Loucy (cell line): ENCODE measurements around the gene AMIGO2.
"Not testable (repeated sequence)": the region's sequence is repeated elsewhere in the genome, so short reads cannot be mapped to it uniquely, and the experiment has no call there.

Experiments used
- H2AFZ ChIP-seq: fragments of 200-600 bp; sonication (generic); 2 replicates; pipeline ENCODE4 v1.6.0; 2016; ENCODE audit warnings: antibody characterized with exemption, mild to moderate bottlenecking, low read length, moderate library complexity
- H3F3A ChIP-seq: fragments of 200-600 bp; 2 replicates; pipeline ENCODE4 v1.6.0; 2016; ENCODE audit warnings: antibody characterized with exemption, low read depth, mild to moderate bottlenecking
- H3K27me3 ChIP-seq: fragments of 200-600 bp; sonication (generic); 2 replicates; pipeline ENCODE4 v1.6.1; 2014; ENCODE audit warnings: low read length, mild to moderate bottlenecking; ENCODE audit not compliant: insufficient read depth, poor library complexity, severe bottlenecking
- H3K36me3 ChIP-seq: fragments of 200-600 bp; sonication (generic); 2 replicates; pipeline ENCODE4 v1.6.1; 2016; ENCODE audit warnings: low read length; ENCODE audit not compliant: insufficient read depth
- H3K4me1 ChIP-seq: fragments of 200-600 bp; sonication (generic); 2 replicates; pipeline ENCODE4 v1.5.1; 2014; ENCODE audit warnings: low read length, mild to moderate bottlenecking; ENCODE audit not compliant: insufficient read depth, poor library complexity, severe bottlenecking
- H3K4me2 ChIP-seq: fragments of 200-600 bp; sonication (generic); 2 replicates; pipeline ENCODE4 v1.6.0; 2014; ENCODE audit warnings: antibody characterized with exemption, low read length, low read depth, mild to moderate bottlenecking; ENCODE audit not compliant: poor library complexity, severe bottlenecking
- H3K4me3 ChIP-seq: fragments of 200-600 bp; sonication (generic); 2 replicates; pipeline ENCODE4 v1.5.1; 2014; ENCODE audit warnings: low read length, mild to moderate bottlenecking, mixed read lengths; ENCODE audit not compliant: poor library complexity, severe bottlenecking
- H3K79me2 ChIP-seq: fragments of 200-600 bp; sonication (generic); 2 replicates; pipeline ENCODE4 v1.6.1; 2014; ENCODE audit warnings: low read length; ENCODE audit not compliant: insufficient read depth
- H3K9ac ChIP-seq: fragments of 200-600 bp; sonication (generic); 2 replicates; pipeline ENCODE4 v1.6.0; 2014; ENCODE audit warnings: mild to moderate bottlenecking, low read depth, low read length, moderate library complexity; ENCODE audit not compliant: poor library complexity, severe bottlenecking
- H3K9me2 ChIP-seq: fragments of 200-600 bp; sonication (generic); replicated peaks from 2 replicates; pipeline ENCODE4 v1.6.1; 2016; ENCODE audit warnings: low read depth, low read length, mixed read lengths
- H3K9me3 ChIP-seq: fragments of 200-600 bp; sonication (generic); 2 replicates; pipeline ENCODE4 v1.6.1; 2014; ENCODE audit warnings: mild to moderate bottlenecking, antibody characterized with exemption, low read length, low read depth; ENCODE audit not compliant: insufficient read depth
- H4K20me1 ChIP-seq: fragments of 200-600 bp; sonication (generic); 2 replicates; pipeline ENCODE4 v1.6.0; 2014; ENCODE audit warnings: antibody characterized with exemption, low read length, mild to moderate bottlenecking; ENCODE audit not compliant: insufficient read depth, poor library complexity, severe bottlenecking
- EZH2phosphoT487 ChIP-seq: fragments of 200-600 bp; IDR thresholded peaks from 2 replicates; pipeline ENCODE4 v1.6.1; 2018; ENCODE audit warnings: antibody characterized with exemption, mild to moderate bottlenecking, moderate library complexity, borderline replicate concordance
- TF ChIP-seq, protein P1 (sequence below): fragments of 200-600 bp; sonication (generic); conservative IDR thresholded peaks from 2 replicates; pipeline ENCODE4 v1.5.1; 2014; ENCODE audit warnings: mild to moderate bottlenecking, antibody characterized with exemption, low read length

AMIGO2 gene

GRCh38 chr12:47053961-47054360 lies 25.8 kb downstream of the AMIGO2 start:
- peaks cover 10% of the 10 kb centered on the region for H3K27me3 ChIP-seq
- H3K9me2 ChIP-seq: no peaks in the 10 kb centered on the region
- H3F3A ChIP-seq: no peaks in the 10 kb centered on the region
- no peak overlapping the region for H3K4me3 ChIP-seq
- H2AFZ ChIP-seq: no peak overlapping the region
- no peaks in the 10 kb centered on the region for H3K36me3 ChIP-seq
- no peaks in the 10 kb centered on the region for H4K20me1 ChIP-seq
- no peaks in the 10 kb centered on the region; the same call in 1 of the 2 replicates for H3K9me3 ChIP-seq
- no peaks in the 10 kb centered on the region for H3K4me1 ChIP-seq
- H3K4me2 ChIP-seq: no peak overlapping the region
- no peak overlapping the region for H3K9ac ChIP-seq
- TF ChIP-seq, protein P1, sequence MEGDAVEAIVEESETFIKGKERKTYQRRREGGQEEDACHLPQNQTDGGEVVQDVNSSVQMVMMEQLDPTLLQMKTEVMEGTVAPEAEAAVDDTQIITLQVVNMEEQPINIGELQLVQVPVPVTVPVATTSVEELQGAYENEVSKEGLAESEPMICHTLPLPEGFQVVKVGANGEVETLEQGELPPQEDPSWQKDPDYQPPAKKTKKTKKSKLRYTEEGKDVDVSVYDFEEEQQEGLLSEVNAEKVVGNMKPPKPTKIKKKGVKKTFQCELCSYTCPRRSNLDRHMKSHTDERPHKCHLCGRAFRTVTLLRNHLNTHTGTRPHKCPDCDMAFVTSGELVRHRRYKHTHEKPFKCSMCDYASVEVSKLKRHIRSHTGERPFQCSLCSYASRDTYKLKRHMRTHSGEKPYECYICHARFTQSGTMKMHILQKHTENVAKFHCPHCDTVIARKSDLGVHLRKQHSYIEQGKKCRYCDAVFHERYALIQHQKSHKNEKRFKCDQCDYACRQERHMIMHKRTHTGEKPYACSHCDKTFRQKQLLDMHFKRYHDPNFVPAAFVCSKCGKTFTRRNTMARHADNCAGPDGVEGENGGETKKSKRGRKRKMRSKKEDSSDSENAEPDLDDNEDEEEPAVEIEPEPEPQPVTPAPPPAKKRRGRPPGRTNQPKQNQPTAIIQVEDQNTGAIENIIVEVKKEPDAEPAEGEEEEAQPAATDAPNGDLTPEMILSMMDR: no peak
- TF ChIP-seq EZH2phosphoT487: no peak
- no peaks in the 10 kb centered on the region for H3K79me2 ChIP-seq

DNA sequence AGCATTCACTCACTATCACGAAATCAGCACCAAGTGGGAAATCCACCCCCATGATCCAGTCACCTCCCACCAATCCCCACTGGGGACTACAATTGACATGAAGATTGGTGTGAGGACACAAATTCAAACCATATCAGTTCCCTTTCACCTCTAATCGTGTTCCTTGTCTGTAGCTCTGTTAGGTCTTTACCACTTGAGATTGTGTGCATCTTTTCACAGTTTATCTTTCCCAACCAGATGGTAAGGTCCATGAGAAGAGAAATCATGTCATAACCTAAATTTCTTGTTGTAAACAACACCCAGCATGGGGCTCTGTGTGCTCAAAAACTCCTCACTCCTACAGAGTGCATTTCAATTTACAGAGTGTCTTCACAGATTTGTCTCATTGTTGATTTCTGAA lies 27.5 kb downstream of the AMIGO2 start:
- TF ChIP-seq EZH2phosphoT487: no peak
- TF ChIP-seq, protein P1: no peak
- Histone ChIP-seq H3K27me3 (peaks cover 10% of the 10 kb centered on the region), H4K20me1 (no peaks in the 10 kb centered on the region)

DNA sequence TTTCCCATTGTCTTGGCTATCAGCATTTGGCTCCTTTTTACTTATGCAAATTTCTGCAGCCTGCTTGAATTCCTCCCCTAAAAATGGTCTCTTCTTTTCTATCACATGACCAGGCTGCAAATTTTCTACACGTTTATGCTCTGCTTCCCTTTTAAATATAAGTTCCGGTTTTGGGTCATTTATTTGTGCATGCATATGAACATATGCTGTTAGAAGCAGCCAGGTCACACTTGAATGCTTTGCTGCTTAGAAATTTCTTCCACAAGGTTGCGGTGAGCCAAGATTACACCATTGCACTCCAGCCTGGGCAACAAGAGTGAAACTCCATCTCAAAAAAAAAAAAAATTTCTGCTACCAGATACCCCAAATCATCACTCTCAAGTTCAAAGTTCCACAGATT lies 28.5 kb downstream of the AMIGO2 start:
- H3K9ac ChIP-seq, H3K4me2 ChIP-seq, H3F3A ChIP-seq, H3K9me2 ChIP-seq, H3K4me3 ChIP-seq, H3K4me1 ChIP-seq, H3K36me3 ChIP-seq, H4K20me1 ChIP-seq, H3K79me2 ChIP-seq, H3K9me3 ChIP-seq, H2AFZ ChIP-seq: not testable (repeated sequence)
- peaks cover 10% of the 10 kb centered on the region for H3K27me3 ChIP-seq

More for the DNA sequence above, 27.5 kb downstream of the AMIGO2 start:
- Histone ChIP-seq H3K9ac (no peak overlapping the region), H3K4me3 (no peak overlapping the region), H3K36me3 (no peaks in the 10 kb centered on the region), H3K79me2 (no peaks in the 10 kb centered on the region), H3K4me1 (no peaks in the 10 kb centered on the region), H3F3A (no peaks in the 10 kb centered on the region), H2AFZ (no peak overlapping the region), H3K4me2 (no peak overlapping the region), H3K9me3 (no peaks in the 10 kb centered on the region; the same call in 1 of the 2 replicates), H3K9me2 (no peaks in the 10 kb centered on the region)

DNA sequence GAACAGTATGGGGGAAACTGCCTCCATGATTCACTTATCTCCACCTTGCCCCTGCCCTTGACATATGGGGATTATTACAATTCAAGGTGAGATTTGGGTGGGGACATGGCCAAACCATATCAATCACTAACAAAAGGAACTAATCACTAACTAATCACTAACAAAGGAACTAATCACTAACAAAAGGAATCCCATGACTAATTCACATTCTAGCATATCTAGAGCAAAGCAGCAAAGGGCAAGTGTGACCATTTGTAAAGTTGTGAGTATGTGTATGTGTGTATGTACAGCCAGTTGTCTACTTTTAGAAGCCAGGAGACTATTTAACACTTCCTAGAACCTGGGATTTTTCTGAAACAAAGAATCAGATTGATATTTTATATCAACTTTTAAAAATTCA lies 31.2 kb downstream of the AMIGO2 start:
- Histone ChIP-seq H3K27me3 (peaks cover 10% of the 10 kb centered on the region), H2AFZ (no peak overlapping the region), H3K9me3 (no peaks in the 10 kb centered on the region; the same call in 1 of the 2 replicates), H3K9me2 (no peaks in the 10 kb centered on the region), H3K4me3 (no peak overlapping the region), H3K4me1 (no peaks in the 10 kb centered on the region), H3K4me2 (no peak overlapping the region), H3K79me2 (no peaks in the 10 kb centered on the region), H3K9ac (no peak overlapping the region), H3F3A (no peaks in the 10 kb centered on the region), H3K36me3 (no peaks in the 10 kb centered on the region), H4K20me1 (no peaks in the 10 kb centered on the region)
- no peak for TF ChIP-seq EZH2phosphoT487
- TF ChIP-seq, protein P1: no peak
